ENCODE measurements around the gene DGUOK.

DNA sequence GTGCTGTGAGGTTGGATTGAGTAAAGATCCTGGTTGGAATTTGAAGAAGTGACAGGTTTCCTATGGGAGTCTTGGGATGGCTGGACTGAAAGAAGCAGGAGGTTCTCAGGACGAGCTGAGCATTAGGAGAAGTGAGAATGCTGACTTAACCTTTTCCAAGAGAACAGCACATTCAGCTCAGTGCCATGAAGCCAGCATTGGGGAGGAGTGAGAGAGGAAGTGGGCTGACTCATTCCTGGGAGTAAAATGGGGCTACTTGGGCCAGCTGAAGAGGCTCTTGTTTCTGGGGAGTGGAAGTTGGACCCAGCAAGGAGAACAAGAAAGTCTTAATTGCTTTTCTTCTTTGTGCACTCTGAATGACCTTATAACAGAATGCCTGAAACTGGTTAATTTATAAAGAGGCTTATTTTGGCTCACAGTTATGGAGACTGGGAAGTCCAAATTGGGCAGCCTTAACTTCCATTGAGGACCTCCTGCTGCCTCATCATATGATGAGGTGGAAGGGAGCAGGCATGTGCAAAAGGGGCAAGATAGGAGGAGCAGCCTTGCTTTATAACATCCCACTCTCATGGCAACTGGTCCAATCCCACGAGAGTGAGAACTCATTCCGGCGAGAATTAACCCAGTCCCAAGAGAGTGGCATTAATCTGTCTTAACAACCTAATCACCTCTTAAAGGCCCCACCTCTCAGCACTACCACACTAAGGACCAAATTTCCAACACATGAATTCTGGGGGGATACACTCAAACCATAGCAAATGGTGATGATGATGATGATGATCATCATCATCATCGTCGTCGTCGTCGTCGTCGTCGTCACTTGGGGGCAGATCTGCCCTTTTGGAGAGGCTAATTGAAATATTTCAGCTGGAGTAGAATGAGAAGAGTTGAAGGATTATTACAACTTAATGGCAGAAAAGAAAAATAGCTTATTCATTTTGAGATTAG is 26.1 kb downstream of the DGUOK start:
- no peak for TF ChIP-seq POLR2A (IDR thresholded peaks at IDR 0.05)
- TF ChIP-seq, protein P1, sequence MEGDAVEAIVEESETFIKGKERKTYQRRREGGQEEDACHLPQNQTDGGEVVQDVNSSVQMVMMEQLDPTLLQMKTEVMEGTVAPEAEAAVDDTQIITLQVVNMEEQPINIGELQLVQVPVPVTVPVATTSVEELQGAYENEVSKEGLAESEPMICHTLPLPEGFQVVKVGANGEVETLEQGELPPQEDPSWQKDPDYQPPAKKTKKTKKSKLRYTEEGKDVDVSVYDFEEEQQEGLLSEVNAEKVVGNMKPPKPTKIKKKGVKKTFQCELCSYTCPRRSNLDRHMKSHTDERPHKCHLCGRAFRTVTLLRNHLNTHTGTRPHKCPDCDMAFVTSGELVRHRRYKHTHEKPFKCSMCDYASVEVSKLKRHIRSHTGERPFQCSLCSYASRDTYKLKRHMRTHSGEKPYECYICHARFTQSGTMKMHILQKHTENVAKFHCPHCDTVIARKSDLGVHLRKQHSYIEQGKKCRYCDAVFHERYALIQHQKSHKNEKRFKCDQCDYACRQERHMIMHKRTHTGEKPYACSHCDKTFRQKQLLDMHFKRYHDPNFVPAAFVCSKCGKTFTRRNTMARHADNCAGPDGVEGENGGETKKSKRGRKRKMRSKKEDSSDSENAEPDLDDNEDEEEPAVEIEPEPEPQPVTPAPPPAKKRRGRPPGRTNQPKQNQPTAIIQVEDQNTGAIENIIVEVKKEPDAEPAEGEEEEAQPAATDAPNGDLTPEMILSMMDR (IDR thresholded peaks at IDR 0.05), result no peak
